Measurements from ENCODE around the gene EOLA2. TPM values are rescaled to one million over a fixed set of nuclear protein-coding genes. Genes with fewer than 3 reads are reported as not detected.
A peak's percentile ranks its signal among the peaks of the same experiment; 100 is the strongest.
"Not testable (repeated sequence)": the region's sequence is repeated elsewhere in the genome, so short reads cannot be mapped to it uniquely, and the experiment has no call there.

The EOLA2 gene
- total RNA-seq, 1 donor from 2014 or later: 45.1 TPM

- H3K4me1 Mint-ChIP-seq (ENCODE audit: low read depth); intact Hi-C loops (cut with micrococcal nuclease); H3K27me3 Mint-ChIP-seq (ENCODE audit: low read depth); H3K36me3 Mint-ChIP-seq (ENCODE audit: low read depth); H3K4me3 Mint-ChIP-seq (ENCODE audit: low read depth); H3K9me3 Mint-ChIP-seq; DNase-seq (ENCODE audit: low spot score): not testable (repeated sequence)
- H3K27ac Mint-ChIP-seq: peak within 1 kb of the TSS; percentile 78
Measured at GRCh38 chrX:149929400-149929799, 8.9 kb downstream of the EOLA2 start, which contains the start of gene HSFX4. TSS of gene HSFX4 (plus strand) at chrX:149929573. CDS start at chrX:149929645, 72 bp downstream.

GRCh38 chrX:149928635-149929034, 9.7 kb downstream of the EOLA2 start:
- H3K4me3 Mint-ChIP-seq (ENCODE audit: low read depth); intact Hi-C loops (cut with micrococcal nuclease); H3K36me3 Mint-ChIP-seq (ENCODE audit: low read depth); H3K4me1 Mint-ChIP-seq (ENCODE audit: low read depth); H3K27me3 Mint-ChIP-seq (ENCODE audit: low read depth); DNase-seq (ENCODE audit: low spot score); H3K9me3 Mint-ChIP-seq: not testable (repeated sequence)
- peak overlapping the region; percentile 78 for H3K27ac Mint-ChIP-seq

GRCh38 chrX:149927964-149928258, 10.4 kb downstream of the EOLA2 start:
- H3K9me3 Mint-ChIP-seq; H3K4me1 Mint-ChIP-seq (ENCODE audit: low read depth); intact Hi-C loops (cut with micrococcal nuclease); H3K27ac Mint-ChIP-seq; H3K4me3 Mint-ChIP-seq (ENCODE audit: low read depth); H3K36me3 Mint-ChIP-seq (ENCODE audit: low read depth); DNase-seq (ENCODE audit: low spot score); H3K27me3 Mint-ChIP-seq (ENCODE audit: low read depth): not testable (repeated sequence)

- intact Hi-C loops (cut with micrococcal nuclease); H3K27me3 Mint-ChIP-seq (ENCODE audit: low read depth); H3K36me3 Mint-ChIP-seq (ENCODE audit: low read depth); DNase-seq (ENCODE audit: low spot score); H3K4me1 Mint-ChIP-seq (ENCODE audit: low read depth); H3K9me3 Mint-ChIP-seq; H3K4me3 Mint-ChIP-seq (ENCODE audit: low read depth); H3K27ac Mint-ChIP-seq: not testable (repeated sequence)
Measured at GRCh38 chrX:149927245-149927963, 10.9 kb downstream of the EOLA2 start.

- DNase-seq (ENCODE audit: low spot score); H3K27ac Mint-ChIP-seq; H3K4me1 Mint-ChIP-seq (ENCODE audit: low read depth); H3K9me3 Mint-ChIP-seq; intact Hi-C loops (cut with micrococcal nuclease); H3K4me3 Mint-ChIP-seq (ENCODE audit: low read depth); H3K36me3 Mint-ChIP-seq (ENCODE audit: low read depth); H3K27me3 Mint-ChIP-seq (ENCODE audit: low read depth): not testable (repeated sequence)
Measured at GRCh38 chrX:149924434-149924833, 13.9 kb downstream of the EOLA2 start.

- H3K9me3 Mint-ChIP-seq; H3K4me1 Mint-ChIP-seq (ENCODE audit: low read depth); H3K36me3 Mint-ChIP-seq (ENCODE audit: low read depth); intact Hi-C loops (cut with micrococcal nuclease); DNase-seq (ENCODE audit: low spot score); H3K4me3 Mint-ChIP-seq (ENCODE audit: low read depth); H3K27ac Mint-ChIP-seq; H3K27me3 Mint-ChIP-seq (ENCODE audit: low read depth): not testable (repeated sequence)
Measured at GRCh38 chrX:149923836-149924235, 14.5 kb downstream of the EOLA2 start.

- H3K36me3 Mint-ChIP-seq (ENCODE audit: low read depth): peaks cover 4% of the 10 kb centered on the region
- H3K27me3 Mint-ChIP-seq (ENCODE audit: low read depth): no peaks in the 10 kb centered on the region
- H3K4me3 Mint-ChIP-seq (ENCODE audit: low read depth): no peak overlapping the region
- H3K9me3 Mint-ChIP-seq: peaks cover 10% of the 10 kb centered on the region
- intact Hi-C loops (cut with micrococcal nuclease): loop anchor here (10.0 kb wide), 1 partner anchor 658 kb away; no protein-coding TSS in a partner anchor
- DNase-seq (ENCODE audit: low spot score): no peak
- peaks cover 11% of the 10 kb centered on the region for H3K4me1 Mint-ChIP-seq (ENCODE audit: low read depth)
- H3K27ac Mint-ChIP-seq: peak overlapping the region; percentile 70
Measured at GRCh38 chrX:149916745-149917392, 21.4 kb downstream of the EOLA2 start.

GRCh38 chrX:149910178-149910695, 28.1 kb downstream of the EOLA2 start:
- H3K27ac Mint-ChIP-seq: no peak overlapping the region
- peaks cover 4% of the 10 kb centered on the region for H3K36me3 Mint-ChIP-seq (ENCODE audit: low read depth)
- intact Hi-C loops (cut with micrococcal nuclease): loop anchor here (10.0 kb wide), 1 partner anchor 665 kb away; no protein-coding TSS in a partner anchor
- no peak for DNase-seq (ENCODE audit: low spot score)
- peaks cover 10% of the 10 kb centered on the region for H3K9me3 Mint-ChIP-seq
- H3K27me3 Mint-ChIP-seq (ENCODE audit: low read depth): no peaks in the 10 kb centered on the region
- peaks cover 9% of the 10 kb centered on the region for H3K4me1 Mint-ChIP-seq (ENCODE audit: low read depth)
- H3K4me3 Mint-ChIP-seq (ENCODE audit: low read depth): no peak overlapping the region

GRCh38 chrX:149909324-149910177, 28.7 kb downstream of the EOLA2 start:
- Mint-ChIP-seq H3K4me3 (ENCODE audit: low read depth) (no peak overlapping the region), H3K36me3 (ENCODE audit: low read depth) (peaks cover 4% of the 10 kb centered on the region), H3K27ac (no peak overlapping the region), H3K27me3 (ENCODE audit: low read depth) (no peaks in the 10 kb centered on the region), H3K9me3 (peaks cover 10% of the 10 kb centered on the region), H3K4me1 (ENCODE audit: low read depth) (peaks cover 12% of the 10 kb centered on the region)
- DNase-seq (ENCODE audit: low spot score): no peak
- intact Hi-C loops (cut with micrococcal nuclease): loop anchor here (10.0 kb wide), 2 partner anchors 75 to 665 kb away; no protein-coding TSS in a partner anchor

- H3K27ac Mint-ChIP-seq: no peak overlapping the region
- H3K4me3 Mint-ChIP-seq (ENCODE audit: low read depth): no peak overlapping the region
- peaks cover 4% of the 10 kb centered on the region for H3K9me3 Mint-ChIP-seq
- H3K4me1 Mint-ChIP-seq (ENCODE audit: low read depth): peaks cover 20% of the 10 kb centered on the region
- intact Hi-C loops (cut with micrococcal nuclease): loop anchor here (10.0 kb wide), 1 partner anchor 74 kb away; no protein-coding TSS in a partner anchor
- H3K27me3 Mint-ChIP-seq (ENCODE audit: low read depth): no peaks in the 10 kb centered on the region
- H3K36me3 Mint-ChIP-seq (ENCODE audit: low read depth): no peaks in the 10 kb centered on the region
- DNase-seq (ENCODE audit: low spot score): no peak
Measured at GRCh38 chrX:149908727-149909126, 29.6 kb downstream of the EOLA2 start.

- no peak overlapping the region for H3K27ac Mint-ChIP-seq
Measured at GRCh38 chrX:149908308-149908707, 30.0 kb downstream of the EOLA2 start.

GRCh38 chrX:149903889-149904748, 34.2 kb downstream of the EOLA2 start:
- peak overlapping the region; percentile 48 for H3K4me3 Mint-ChIP-seq (ENCODE audit: low read depth)
- intact Hi-C loops (cut with micrococcal nuclease): loop anchor here (10.0 kb wide), 1 partner anchor 69 kb away; no protein-coding TSS in a partner anchor
- H3K27me3 Mint-ChIP-seq (ENCODE audit: low read depth): no peaks in the 10 kb centered on the region
- no peak for DNase-seq (ENCODE audit: low spot score)
- no peaks in the 10 kb centered on the region for H3K9me3 Mint-ChIP-seq
- peaks cover 18% of the 10 kb centered on the region for H3K4me1 Mint-ChIP-seq (ENCODE audit: low read depth)
- peak overlapping the region; percentile 79 for H3K27ac Mint-ChIP-seq
- H3K36me3 Mint-ChIP-seq (ENCODE audit: low read depth): no peaks in the 10 kb centered on the region

More at GRCh38 chrX:149908308-149908707, 30.0 kb downstream of the EOLA2 start:
- peaks cover under 1% of the 10 kb centered on the region for H3K9me3 Mint-ChIP-seq
- no peak overlapping the region for H3K4me3 Mint-ChIP-seq (ENCODE audit: low read depth)
- no peaks in the 10 kb centered on the region for H3K27me3 Mint-ChIP-seq (ENCODE audit: low read depth)
- no peak for DNase-seq (ENCODE audit: low spot score)
- H3K4me1 Mint-ChIP-seq (ENCODE audit: low read depth): peaks cover 20% of the 10 kb centered on the region
- H3K36me3 Mint-ChIP-seq (ENCODE audit: low read depth): no peaks in the 10 kb centered on the region
- intact Hi-C loops (cut with micrococcal nuclease): loop anchor here (10.0 kb wide), 1 partner anchor 74 kb away; no protein-coding TSS in a partner anchor
